HG03571 (cell line): ENCODE results near the gene PRKN.

Experiments
- ATAC-seq: cut with Tn5 transposase; IDR thresholded peaks from one replicate; pipeline ENCODE4 v1.9.1; 2021; ENCODE audit not compliant: unreplicated experiment

The PRKN gene

GRCh38 chr6:161379834-161380582 is 1347.6 kb downstream of the PRKN start:
- no peak for ATAC-seq

GRCh38 chr6:161378115-161378514 is 1349.5 kb downstream of the PRKN start:
- no peak for ATAC-seq

- ATAC-seq, result no peak
Observed at GRCh38 chr6:161377116-161377515, 1350.5 kb downstream of the PRKN start.

GRCh38 chr6:161376367-161376766 is 1351.2 kb downstream of the PRKN start:
- no peak for ATAC-seq

GRCh38 chr6:161374971-161375873 is 1352.3 kb downstream of the PRKN start:
- ATAC-seq, result no peak

GRCh38 chr6:161373905-161374451 is 1353.6 kb downstream of the PRKN start:
- ATAC-seq, result peak; percentile 52

GRCh38 chr6:161372422-161372793 is 1355.2 kb downstream of the PRKN start:
- ATAC-seq, result no peak

GRCh38 chr6:161370880-161371279 is 1356.7 kb downstream of the PRKN start:
- ATAC-seq, result peak; percentile 81

- no peak for ATAC-seq
Observed at GRCh38 chr6:161369339-161369738, 1358.2 kb downstream of the PRKN start.

- ATAC-seq, result no peak
Observed at GRCh38 chr6:161368514-161368913, 1359.1 kb downstream of the PRKN start.

- no peak for ATAC-seq
Observed at GRCh38 chr6:161367472-161367871, 1360.1 kb downstream of the PRKN start.

GRCh38 chr6:161366301-161366923 is 1361.2 kb downstream of the PRKN start:
- ATAC-seq, result no peak

GRCh38 chr6:161365633-161366032 is 1361.9 kb downstream of the PRKN start:
- no peak for ATAC-seq

GRCh38 chr6:161363286-161363685 is 1364.3 kb downstream of the PRKN start:
- no peak for ATAC-seq

GRCh38 chr6:161362266-161362665 is 1365.3 kb downstream of the PRKN start:
- no peak for ATAC-seq

GRCh38 chr6:161361529-161361928 is 1366.0 kb downstream of the PRKN start:
- no peak for ATAC-seq

- no peak for ATAC-seq
Observed at GRCh38 chr6:161360520-161360919, 1367.0 kb downstream of the PRKN start.

- ATAC-seq, result no peak
Observed at GRCh38 chr6:161359618-161359945, 1368.0 kb downstream of the PRKN start.

- no peak for ATAC-seq
Observed at GRCh38 chr6:161356167-161356854, 1371.3 kb downstream of the PRKN start.

- ATAC-seq, result no peak
Observed at GRCh38 chr6:161355696-161356095, 1371.9 kb downstream of the PRKN start.

GRCh38 chr6:161354956-161355355 is 1372.6 kb downstream of the PRKN start:
- no peak for ATAC-seq
